ENCODE data around the gene ROM1.
"Not testable (repeated sequence)": the region's sequence is repeated elsewhere in the genome, so short reads cannot be mapped to it uniquely, and the experiment has no call there.

The ROM1 gene, protein sequence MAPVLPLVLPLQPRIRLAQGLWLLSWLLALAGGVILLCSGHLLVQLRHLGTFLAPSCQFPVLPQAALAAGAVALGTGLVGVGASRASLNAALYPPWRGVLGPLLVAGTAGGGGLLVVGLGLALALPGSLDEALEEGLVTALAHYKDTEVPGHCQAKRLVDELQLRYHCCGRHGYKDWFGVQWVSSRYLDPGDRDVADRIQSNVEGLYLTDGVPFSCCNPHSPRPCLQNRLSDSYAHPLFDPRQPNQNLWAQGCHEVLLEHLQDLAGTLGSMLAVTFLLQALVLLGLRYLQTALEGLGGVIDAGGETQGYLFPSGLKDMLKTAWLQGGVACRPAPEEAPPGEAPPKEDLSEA

DNA sequence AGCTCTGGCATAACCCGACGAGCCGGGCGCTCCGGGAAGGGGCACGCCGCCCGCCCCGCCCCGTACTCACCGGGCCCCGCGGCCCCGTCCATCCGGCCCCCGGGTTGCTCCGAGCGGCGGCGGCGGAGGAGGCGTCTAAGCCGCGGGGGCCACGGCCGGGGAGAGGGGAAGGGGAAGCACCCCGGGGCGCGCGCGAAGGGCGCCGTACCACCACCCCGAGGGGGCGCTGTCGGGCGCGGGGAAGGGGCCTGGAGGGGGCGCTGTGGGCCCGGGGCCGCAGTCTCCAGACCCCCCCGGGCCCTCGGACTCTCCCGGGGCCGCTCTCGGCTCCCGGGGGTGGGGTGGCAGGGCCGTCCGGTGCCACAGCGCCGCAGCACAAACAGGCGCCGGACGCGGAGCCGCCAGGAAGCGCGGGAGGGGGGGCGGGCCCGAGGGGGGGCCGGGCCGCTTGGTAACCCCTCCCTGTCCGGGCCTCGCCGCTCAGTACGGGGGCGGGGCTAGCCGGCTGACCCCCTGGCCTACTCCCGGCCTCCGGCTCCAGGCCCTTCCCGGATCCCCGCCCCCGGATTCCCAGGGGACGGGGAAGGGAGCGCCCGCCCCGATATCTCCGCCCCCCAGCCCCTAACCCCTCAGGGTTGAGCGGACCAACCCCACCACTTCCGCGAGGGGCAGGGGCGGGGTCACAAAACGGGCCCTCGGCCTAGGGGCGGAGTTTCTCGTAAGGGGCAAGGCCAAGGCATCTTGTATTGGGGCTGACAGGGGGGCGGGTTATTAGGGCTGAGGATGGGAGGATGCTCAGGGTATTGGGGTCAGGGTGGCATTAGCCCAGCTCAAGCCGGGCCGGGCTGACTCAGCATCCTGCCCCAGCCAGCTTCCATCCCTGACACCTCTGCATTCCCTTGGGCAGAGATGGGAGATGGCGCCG is at the start of gene ROM1, which contains the start of gene EML3:
TSS of gene ROM1 (plus strand) at position 892 of the 925 bp plus-strand sequence. CDS start at position 917, 25 bp downstream.
TSS of gene EML3 (minus strand) at position 410 of the 925 bp plus-strand sequence. CDS start at position 92, 318 bp downstream.
- peak; percentile 91 for DNase-seq

DNA sequence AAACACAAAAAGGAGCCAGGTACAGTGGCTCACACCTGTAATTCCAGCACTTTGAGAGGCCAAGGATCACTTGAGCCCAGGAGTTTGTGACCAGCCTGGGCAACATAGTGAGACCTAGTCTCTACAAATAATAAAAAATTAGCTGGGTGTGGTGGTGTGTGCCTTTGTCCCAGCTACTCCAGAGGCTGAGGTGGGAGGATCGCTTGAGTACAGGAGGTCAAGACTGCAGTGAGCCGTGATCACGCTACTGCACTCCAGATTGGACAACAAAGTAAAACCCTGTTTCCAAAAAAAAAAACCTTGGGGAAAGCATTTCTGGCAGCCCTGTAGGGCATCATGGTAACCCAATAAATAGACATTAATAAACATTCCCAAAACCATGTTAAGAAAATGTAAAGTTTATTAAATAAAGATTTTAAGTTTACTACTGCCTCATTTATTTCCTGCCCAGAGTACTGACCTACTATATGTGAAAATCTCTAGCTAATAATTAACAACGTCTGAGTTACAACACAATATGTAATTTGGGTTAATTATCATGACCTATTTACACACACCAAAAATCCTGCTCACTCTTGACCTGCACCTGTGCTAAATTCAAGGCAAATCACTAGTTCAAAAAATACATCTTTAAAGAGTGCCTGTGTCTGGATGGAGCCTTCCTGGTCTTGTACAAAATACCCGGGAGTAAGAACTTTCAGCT is 47.8 kb upstream of the ROM1 start:
- DNase-seq: no peak

DNA sequence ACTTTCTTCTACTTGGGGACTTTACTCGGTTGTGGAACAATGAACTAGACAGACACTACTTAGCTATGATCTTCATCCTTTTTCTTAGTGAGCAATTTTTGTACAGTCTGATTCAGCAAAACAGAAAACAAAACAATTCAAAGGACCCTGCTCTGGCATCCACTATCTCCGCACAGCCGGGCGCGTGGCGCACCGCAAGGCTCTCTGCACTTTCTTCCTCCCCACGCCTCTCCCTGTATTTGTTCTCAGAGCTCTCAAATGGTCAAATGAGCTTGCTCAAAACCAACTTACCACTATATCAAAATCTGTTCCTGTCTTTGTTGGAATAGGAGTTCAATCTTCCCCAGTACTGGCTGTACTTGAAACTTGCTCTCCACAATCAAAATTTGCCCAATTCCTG is 46.8 kb upstream of the ROM1 start:
- no peak for DNase-seq

DNA sequence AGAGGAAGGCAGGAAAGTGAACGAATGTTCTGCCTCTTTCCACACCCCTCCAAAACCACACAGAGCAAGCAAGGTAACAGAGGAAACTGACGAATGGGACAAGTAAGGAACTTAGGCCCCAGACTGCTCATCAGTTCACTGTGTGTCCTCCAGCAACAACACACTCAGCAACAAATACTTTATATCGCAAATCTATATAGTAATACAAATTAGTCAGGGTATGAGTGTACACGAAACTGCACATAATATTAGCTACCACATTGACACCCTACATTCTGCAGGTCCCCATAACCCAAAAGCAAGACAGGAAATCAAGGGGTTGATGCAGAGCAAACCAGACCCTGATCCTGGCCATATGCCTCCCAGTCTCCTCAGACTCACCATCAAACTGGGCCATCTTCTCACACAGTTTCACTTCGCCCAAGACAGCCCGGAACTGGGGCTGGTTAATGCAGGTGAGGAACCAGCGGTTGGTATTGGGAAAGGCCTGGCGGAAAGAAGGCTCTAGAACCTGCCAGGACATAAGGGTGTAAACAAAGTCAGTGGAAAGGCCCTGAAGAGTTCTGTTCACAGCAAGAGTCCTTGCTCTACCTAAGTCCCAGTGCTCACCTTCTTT is 45.9 kb upstream of the ROM1 start:
- no peak for DNase-seq

DNA sequence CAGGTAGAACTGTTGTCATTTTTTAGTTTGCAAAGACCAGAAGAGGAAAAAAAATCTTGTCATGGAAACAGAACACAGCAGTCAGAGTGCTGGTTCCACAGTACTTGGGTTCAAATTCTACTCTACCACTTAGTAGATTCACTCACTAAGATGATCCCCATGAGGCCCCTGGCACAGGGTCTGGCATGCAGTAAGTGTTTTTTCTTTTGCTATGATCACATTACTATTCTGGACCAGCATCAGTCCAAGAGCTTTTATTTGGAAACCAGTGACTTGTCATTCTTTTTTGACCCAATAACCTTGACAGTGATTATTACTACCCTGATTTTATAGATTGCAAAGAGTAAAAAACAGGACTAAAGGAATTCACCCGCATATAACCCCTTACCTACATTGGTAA is 43.4 kb upstream of the ROM1 start:
- no peak for DNase-seq

DNA sequence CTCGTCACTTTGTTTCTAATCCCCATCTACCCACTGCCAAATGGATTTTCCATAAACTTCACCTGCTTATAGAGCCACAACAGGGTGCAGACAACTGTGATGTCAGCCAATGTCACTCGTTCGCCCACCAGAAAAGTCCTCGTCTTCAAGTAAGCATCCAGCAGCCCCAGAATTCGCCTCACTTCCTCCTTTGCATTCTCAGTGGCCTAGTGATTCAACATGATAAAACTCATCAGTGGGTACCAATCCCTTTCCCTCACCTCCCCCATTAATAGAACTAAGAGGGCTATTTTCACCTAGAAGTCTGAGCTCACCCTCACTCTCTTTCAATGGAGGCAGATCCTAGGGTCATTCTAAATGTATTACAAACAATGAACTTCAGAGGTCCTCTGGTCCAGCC is 42.2 kb upstream of the ROM1 start:
- not testable (repeated sequence) for DNase-seq

DNA sequence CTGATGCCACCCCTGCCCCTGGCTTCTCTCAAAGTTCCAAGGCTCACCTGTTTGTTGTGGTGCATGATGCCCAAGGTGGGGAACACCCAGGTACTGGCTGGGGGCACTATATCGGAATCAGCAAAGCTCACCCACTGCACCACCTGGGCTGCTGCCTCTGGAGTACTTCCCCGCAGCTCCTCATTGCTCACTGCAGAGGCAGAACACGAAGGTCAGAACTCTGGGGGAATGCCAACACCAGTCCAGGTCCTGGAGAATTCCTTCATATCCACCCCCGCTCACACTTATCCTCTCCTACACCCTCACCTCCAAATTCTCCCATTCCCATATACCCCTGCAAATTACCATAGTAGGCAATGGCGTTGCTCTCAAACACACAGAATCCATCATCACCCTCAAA is 41.6 kb upstream of the ROM1 start:
- DNase-seq: not testable (repeated sequence)

DNA sequence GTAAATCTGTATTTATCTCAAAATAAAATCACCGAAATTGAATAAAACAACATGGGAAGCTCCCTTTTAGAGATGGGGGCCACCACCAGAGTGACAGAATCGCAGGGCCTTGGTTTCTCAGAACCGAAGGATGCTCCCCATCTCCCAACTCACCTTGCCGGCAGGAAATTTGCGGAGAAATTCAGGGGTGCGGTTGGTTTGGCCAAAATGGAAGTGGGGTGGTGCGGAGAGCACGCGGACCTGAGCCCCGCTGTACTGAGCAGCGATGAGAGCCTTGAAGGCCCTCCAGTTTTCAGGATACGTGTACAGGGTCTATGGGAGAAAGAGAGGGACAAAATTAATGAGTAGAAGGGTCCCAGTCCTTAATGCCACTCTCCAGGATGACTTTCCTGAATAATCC is 40.6 kb upstream of the ROM1 start:
- no peak for DNase-seq

DNA sequence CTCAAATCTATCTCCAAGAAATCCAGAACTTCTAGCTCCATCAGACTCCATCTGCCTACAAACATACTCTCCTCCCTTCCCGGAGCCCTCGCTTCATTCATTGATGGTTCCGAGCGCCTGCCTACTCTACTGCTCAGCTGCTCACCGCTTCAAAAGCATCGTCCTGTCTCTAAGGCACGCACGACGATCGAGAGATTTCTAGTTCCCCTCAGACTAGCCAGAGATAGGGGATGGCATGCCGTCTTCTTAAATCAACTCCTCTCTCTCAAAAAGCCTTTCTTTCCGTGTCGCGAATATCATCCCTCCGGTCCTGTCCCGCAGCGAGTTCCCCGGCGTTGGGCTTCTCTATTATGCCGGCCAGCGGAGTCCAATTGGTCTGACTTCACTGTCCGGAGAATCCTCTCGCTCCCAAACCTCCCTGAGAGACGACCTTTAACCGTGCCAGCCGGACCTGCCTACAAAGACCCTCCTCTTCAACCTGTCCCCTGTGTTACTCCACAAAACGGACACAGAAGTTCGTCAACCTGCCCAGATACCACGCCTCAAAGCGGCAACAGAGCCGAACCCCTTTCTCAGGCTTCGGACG is 40.0 kb upstream of the ROM1 start:
- DNase-seq: peak; percentile 30

DNA sequence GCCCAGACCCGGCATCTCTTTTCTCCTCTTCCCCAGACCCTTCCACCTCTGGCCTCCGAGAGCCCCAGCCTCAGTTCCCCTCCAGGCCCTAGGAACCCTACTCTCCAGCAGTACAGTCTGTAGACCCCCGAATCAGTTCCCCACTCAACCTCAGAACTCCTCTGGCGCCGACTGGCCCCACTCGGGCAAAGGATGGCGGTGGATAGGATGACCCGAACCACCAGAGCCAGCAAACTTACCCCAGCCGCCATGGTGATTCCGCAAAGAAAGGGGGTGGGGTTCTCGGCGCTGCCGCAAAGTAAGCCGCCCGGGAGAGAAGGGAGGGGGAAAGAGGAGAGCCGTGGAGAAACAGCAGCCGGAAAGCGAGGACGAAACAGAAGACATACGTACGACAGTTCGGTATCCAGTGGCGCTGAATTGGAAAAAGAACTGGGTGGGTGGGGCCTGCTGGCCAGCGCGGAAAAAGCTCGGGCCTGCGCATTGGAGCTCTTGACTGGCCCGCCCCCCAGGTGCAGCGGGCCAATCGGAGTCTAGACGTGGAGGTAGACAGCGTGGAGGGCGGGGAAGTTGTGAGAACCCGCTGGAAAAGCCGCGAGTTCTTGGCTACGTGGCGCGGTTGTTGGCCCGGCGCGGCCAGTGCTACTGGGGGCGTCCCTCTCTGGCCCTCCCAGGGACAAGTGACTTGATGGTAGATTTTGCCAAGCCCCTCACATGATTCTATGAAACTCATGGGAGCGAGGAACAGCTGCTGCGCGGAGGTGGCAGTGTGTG is 39.3 kb upstream of the ROM1 start, which contains the start of gene EEF1G:
TSS of gene EEF1G (minus strand) at position 300 of the 771 bp plus-strand sequence. CDS start at position 251, 49 bp downstream.
- peak; percentile 99 for DNase-seq

DNA sequence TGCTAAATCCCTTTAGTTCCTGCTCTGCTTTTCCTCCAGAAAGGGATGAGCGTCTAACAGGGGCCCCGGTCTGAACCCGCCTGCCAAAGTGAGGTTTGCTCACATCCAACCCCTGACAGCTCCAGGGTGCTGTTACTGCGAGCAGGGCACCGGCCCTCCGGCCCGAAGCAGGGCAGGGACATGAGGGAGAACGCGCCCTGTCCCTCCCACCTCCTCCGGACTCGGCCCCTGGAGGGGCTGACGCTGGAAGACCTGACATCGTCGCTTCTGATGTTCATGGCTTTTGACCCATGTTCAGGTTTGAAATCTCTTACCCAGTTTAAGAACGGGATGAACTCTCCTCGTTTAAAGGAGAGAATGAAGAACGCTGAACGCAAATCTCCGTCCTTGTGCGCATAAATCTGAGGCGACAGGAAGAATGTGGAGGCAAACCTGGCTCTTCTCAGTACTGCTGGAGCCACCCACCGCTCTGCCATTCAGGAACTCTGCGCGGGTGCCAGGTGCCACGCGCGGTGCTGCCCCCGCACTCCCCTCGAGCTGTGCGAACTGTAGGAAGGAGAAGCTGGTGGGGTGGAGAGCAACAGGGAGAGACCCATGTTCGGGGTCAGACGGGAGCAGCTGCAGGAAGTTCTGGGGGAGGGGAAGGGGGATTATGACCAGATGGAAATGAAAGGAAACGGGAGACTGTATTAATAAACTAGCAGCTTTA is 38.5 kb upstream of the ROM1 start:
- peak; percentile 34 for DNase-seq

DNA sequence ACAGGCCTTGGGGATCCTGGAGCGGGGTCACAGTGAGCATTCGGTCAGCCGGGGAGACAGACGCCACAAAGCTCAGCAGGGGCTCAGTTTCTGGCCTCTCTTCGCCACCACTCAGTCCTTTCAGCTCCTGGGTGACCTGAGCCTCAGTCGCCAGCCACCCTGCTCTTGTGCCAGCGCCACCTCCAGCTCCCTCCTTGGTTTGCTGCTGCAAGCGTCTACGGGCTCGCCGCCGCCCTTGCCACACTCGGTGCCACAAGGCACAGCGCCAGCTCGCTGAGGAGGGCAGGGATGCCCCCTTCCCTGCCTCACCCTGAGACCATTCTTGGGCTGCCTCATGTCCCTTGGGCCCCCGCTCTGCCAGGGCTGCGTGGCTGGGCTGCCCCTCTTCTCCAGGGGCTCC is 37.9 kb upstream of the ROM1 start:
- no peak for DNase-seq

DNA sequence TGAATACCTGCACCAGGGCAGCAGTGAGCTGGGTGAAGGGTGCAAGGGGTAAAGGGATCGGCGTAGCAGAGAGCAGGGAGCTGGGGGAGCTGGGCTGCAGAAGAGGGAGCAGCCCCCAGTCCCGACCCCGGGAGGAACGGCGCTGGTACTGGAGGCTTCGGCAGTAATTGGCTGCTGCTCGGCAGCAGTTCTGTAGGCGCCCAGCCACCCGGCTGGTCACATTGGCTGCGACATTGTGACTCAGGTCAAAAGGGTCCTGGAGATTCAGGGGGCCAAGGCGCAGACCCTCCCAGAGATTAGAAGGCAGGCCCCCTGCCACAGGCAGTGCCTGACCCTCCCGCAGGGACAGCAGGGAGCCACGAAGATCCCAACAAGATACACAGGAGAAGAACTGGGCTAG is 37.2 kb upstream of the ROM1 start:
- no peak for DNase-seq

DNA sequence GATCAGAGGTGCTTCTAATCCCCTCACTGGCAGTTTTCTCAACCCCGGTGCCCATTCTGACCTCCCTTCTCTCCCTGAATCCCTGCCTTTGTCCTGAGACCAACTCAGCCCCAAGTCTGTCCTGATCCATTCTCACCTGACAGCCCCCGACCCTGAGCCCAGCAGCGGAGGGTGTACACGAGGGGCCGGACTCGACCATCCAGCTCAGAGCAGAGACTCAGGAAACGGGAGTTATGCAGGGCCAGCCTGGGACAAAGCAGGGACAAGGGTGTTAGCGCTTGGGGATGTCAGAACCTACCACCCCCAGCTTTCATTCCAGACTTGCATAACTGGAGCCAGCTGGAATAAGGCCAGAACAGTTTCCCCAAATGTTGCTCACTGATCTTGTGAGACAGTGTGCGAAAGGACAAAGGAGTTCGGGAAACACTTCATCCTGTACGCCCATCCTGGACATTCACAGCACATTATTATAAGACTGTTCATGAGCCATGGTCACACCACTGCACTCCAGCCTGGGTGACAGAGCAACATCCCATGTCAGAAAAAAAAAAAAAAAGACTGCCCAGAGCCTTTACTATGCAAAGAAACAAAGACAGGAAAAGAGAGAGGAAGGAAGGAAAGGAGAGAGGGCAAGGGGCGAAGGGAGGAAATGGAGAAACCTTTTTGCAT is 35.9 kb upstream of the ROM1 start:
- no peak for DNase-seq

DNA sequence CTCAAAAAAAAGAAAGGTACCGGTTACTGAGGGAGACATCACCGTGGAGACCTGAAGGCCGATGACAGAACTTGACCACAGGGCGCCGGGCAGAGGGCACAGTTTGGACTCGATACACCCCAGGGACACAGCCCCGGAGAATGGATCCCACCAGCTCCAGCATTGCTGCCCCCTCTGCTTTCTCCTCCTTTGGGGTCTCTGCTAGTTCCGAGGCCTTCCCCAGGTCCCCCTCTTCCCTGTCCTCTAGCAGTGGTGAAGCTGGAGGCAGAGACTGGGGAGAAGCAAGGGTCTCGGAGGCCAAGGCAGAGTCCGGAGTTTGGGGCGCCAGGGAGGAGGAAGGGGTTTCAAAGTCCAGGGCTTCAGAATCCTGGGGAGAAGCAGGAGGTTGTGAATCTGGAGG is 34.5 kb upstream of the ROM1 start:
- DNase-seq: no peak

DNA sequence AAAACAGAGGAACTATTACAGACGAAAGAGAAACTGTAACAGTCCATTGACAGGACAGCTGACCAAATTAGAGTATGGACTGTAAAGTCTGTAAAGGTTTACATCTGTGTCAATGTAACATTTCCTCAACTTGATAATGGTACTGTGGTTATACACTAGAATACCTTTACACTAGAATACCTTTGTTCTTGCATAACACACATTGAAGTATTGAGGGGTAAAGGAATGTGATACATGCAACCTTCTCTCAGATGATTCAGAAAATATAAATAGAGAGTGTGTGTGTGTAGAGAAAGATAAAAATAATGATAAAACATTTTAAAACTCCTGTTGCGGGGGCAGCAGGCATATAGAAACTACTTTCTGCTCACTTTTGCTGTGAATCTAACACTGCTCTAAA is 33.8 kb upstream of the ROM1 start:
- no peak for DNase-seq

DNA sequence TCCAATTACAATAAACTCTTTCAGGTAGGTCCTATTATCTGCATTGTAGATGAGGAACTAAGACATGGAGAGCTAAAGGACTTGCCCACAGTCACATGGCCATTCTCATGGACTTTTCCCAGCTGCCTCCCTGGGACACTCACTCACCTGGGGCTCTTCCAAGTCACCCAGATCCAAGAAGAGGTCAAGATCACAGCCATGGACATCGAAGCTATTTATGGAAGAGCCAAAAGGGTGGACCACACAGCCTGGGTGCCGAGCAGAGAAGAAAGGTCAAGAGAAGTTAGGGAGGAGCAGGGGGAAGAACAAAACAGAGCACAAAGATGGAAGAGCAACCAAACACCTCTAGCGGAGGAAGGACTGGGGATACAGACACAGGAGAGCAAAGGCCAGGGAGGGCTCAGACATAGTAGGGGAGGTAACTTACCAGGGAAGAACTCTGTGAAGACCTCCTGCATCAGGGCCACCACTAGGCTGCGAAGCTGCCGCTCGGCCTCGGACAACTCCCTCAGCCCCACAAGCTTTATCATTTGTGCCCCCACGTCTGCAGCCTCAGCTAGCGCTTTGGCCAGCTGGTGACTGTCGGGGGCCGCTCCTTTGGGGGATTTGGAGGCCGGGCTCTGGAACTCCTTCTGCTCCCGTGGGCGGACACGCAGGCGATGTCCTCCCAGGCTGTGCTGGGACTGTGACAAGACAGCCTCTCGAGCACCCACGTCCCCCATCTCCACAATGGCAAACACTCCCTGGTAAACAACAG is 31.9 kb upstream of the ROM1 start:
- no peak for DNase-seq

DNA sequence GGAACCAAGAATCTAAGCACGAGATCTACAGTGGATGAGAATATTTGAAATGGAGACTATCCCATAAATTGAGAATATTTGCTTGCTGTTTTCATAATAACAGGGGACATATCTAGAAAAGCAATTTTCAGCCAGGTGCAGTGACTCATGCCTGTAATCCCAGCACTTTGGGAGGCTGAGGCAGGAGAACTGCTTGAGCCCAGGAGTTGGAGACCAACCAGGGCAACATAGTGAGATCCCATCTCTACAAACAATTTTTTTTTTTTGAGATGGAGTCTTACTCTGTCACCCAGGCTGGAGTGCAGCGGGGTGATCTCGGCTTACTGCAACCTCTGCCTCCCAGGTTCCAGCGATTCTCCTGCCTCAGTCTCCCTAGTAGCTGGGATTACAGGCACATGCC is 31.3 kb upstream of the ROM1 start:
- DNase-seq: not testable (repeated sequence)

DNA sequence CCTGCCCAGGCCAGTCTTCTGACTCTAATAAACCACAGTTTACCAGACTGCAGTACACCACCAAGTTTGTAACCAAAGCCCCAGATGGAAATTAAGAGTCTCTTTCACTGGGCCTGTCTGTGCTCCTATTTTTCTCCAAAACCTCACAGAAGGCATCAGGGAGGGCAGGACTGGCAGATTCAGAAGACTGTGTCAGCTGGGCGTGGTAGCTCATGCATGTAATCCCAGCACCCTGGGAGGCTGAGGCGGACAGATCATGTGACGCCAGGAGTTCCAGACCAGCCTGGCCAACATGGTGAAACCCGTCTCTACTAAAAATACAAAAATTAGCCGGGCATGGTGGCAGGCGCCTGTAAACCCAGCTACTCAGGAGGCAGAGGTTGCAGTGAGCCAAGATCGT is 27.7 kb upstream of the ROM1 start:
- not testable (repeated sequence) for DNase-seq

Measured in activated CD4-positive, alpha-beta T cell treated with anti-CD3 and anti-CD28 coated beads for 48 hours (primary cell).